HepG2 (cell line): Measurements from ENCODE around the gene PPP1R1B. TPM values are rescaled to one million over a fixed set of nuclear protein-coding genes. Genes with fewer than 3 reads are reported as not detected.

ENCODE experiments used
- ATAC-seq: fragments of 200-7000 bp; cut with Tn5 transposase; 3 replicates; pipeline ENCODE4 v1.9.1; 2020; ENCODE audit warnings: mild to moderate bottlenecking, moderate library complexity
- BruUV-seq: library from RNA; stranded (reverse); fragments of 400-500 nt; replicated peaks from 2 replicates; lab custom pipeline; 2021; lab: Mats Ljungman, UMichigan
- CTCF ChIA-PET: fragments of 300-600 bp; formaldehyde crosslinking; extraction: SDS; loops from one replicate; lab custom pipeline; 2021; ENCODE audit warnings: low total read pairs, inconsistent platforms, low intra/inter-chr PET ratio; lab: Yijun Ruan, JAX
- POLR2A ChIA-PET: fragments of 350-600 bp; sonication (Branson Sonifier 250); formaldehyde crosslinking; loops from one replicate; lab custom pipeline; 2020; ENCODE audit warnings: antibody characterized with exemption, inconsistent platforms; lab: Yijun Ruan, JAX
- DNase-seq: peaks from one replicate; pipeline ENCODE4 v3.0.0-alpha.2; 2015; ENCODE audit warnings: low spot score
- FAIRE-seq: peaks from 3 replicates; lab custom pipeline; 2011; peaks lifted over from hg19 to GRCh38; lab: Jason Lieb, UNC
- H2AFZ ChIP-seq: one replicate; pipeline ENCODE4 v1.6.1; 2011; ENCODE audit warnings: low read length, inconsistent platforms
- H3K27ac ChIP-seq: fragments of 300-600 bp; 3 replicates; pipeline ENCODE4 v1.8.0; 2011; ENCODE audit warnings: mixed run types, mild to moderate bottlenecking, mixed read lengths, low read length, inconsistent platforms; ENCODE audit not compliant: insufficient read depth; ENCODE audit errors: extremely low read length
- H3K27me3 ChIP-seq, 2 experiments: fragments of 200-600 bp in 1 of 2; 2 replicates in 1 of 2; 3 replicates in 1 of 2; pipeline versions ENCODE4 v1.6.0 to v1.8.0; 2011; ENCODE audit warnings: low read length in 2 of 2, mild to moderate bottlenecking in 2 of 2, moderate library complexity in 2 of 2, inconsistent platforms in 1 of 2; ENCODE audit not compliant: insufficient read depth in 2 of 2, control insufficient read depth in 1 of 2
- H3K36me3 ChIP-seq, 2 experiments: fragments of 200-600 bp in 1 of 2; replicated peaks in 1 of 2; 2 replicates in 1 of 2; 3 replicates in 1 of 2; pipeline versions ENCODE4 v1.5.1 to v1.8.0; 2011; ENCODE audit warnings: low read length in 2 of 2, inconsistent platforms in 1 of 2; ENCODE audit not compliant: insufficient read depth in 2 of 2, control insufficient read depth in 1 of 2
- H3K4me1 ChIP-seq: 2 replicates; pipeline ENCODE4 v1.5.1; 2012; ENCODE audit warnings: low read length, inconsistent platforms; ENCODE audit not compliant: insufficient read depth
- H3K4me2 ChIP-seq: 2 replicates; pipeline ENCODE4 v1.6.0; 2011; ENCODE audit warnings: low read depth, low read length, inconsistent platforms
- H3K4me3 ChIP-seq, 3 experiments: fragments of 200-600 bp in 1 of 3; sonication (generic), shearing (Covaris generic) in 1 of 3; replicated peaks in 1 of 3; 2 replicates each; pipeline ENCODE4 v1.5.1; 2011 to 2016; ENCODE audit warnings: low read length in 3 of 3, inconsistent platforms in 2 of 3, low read depth in 2 of 3, mild to moderate bottlenecking in 2 of 3, control low read depth in 1 of 3, mixed read lengths in 1 of 3; ENCODE audit not compliant: insufficient read depth in 1 of 3
- H3K79me2 ChIP-seq: one replicate; pipeline ENCODE4 v1.6.1; 2011; ENCODE audit warnings: low read length, inconsistent platforms; ENCODE audit not compliant: insufficient read depth
- H3K9ac ChIP-seq: 2 replicates; pipeline ENCODE4 v1.6.0; 2011; ENCODE audit warnings: mild to moderate bottlenecking, low read depth, low read length, inconsistent platforms; ENCODE audit not compliant: insufficient read depth
- H3K9me3 ChIP-seq: 2 replicates; pipeline ENCODE4 v1.5.1; 2012; ENCODE audit warnings: mild to moderate bottlenecking, low read length
- H4K20me1 ChIP-seq: 2 replicates; pipeline ENCODE4 v1.6.0; 2011; ENCODE audit warnings: inconsistent platforms, mild to moderate bottlenecking, low read length, moderate library complexity; ENCODE audit not compliant: insufficient read depth
- CHCHD3 ChIP-seq: sonication (generic); formaldehyde crosslinking; IDR thresholded peaks from 2 replicates; pipeline ENCODE4 v1.8.0; 2022; ENCODE audit warnings: mild to moderate bottlenecking, missing genetic modification reagents, moderate library complexity
- CSRNP1 ChIP-seq: sonication (generic); formaldehyde crosslinking; IDR thresholded peaks from 2 replicates; pipeline ENCODE4 v1.8.1; 2023; ENCODE audit warnings: mild to moderate bottlenecking, missing genetic modification reagents
- GPBP1L1 ChIP-seq: sonication (generic); formaldehyde crosslinking; IDR thresholded peaks from 2 replicates; pipeline ENCODE4 v1.5.0; 2020; ENCODE audit warnings: mild to moderate bottlenecking, missing genetic modification reagents
- KAT7 ChIP-seq: IDR thresholded peaks from 2 replicates; pipeline ENCODE4 v1.6.1; 2018; ENCODE audit warnings: borderline replicate concordance, missing compliant biosample characterization
- KAT8 ChIP-seq: IDR thresholded peaks from 2 replicates; pipeline ENCODE4 v1.6.1; 2016; ENCODE audit warnings: missing genetic modification reagents, missing compliant biosample characterization
- KLF13 ChIP-seq: sonication (generic); formaldehyde crosslinking; IDR thresholded peaks from 2 replicates; pipeline ENCODE4 v1.4.0; 2020; ENCODE audit warnings: mild to moderate bottlenecking, missing genetic modification reagents
- KMT2B ChIP-seq: IDR thresholded peaks from 2 replicates; pipeline ENCODE4 v1.6.1; 2016; ENCODE audit warnings: missing genetic modification reagents, missing compliant biosample characterization
- MZF1 ChIP-seq: sonication (generic); formaldehyde crosslinking; IDR thresholded peaks from 2 replicates; pipeline ENCODE4 v1.8.1; 2023; ENCODE audit warnings: mild to moderate bottlenecking, missing genetic modification reagents, borderline replicate concordance
- SP5 ChIP-seq: IDR thresholded peaks from 2 replicates; pipeline ENCODE4 v1.6.1; 2016; ENCODE audit warnings: low read depth, borderline replicate concordance
- TBX3 ChIP-seq: fragments of 450-650 bp; IDR thresholded peaks from 2 replicates; pipeline ENCODE4 v1.6.1; 2017; ENCODE audit warnings: antibody characterized with exemption, mild to moderate bottlenecking, inconsistent platforms, borderline replicate concordance
- ZBTB39 ChIP-seq: sonication (generic); formaldehyde crosslinking; IDR thresholded peaks from 2 replicates; pipeline ENCODE4 v1.5.0; 2020; ENCODE audit warnings: missing genetic modification reagents
- ZFP37 ChIP-seq: sonication (generic); formaldehyde crosslinking; IDR thresholded peaks from 2 replicates; pipeline ENCODE4 v1.4.0; 2020; ENCODE audit warnings: missing genetic modification reagents, borderline replicate concordance
- ZFP90 ChIP-seq: sonication (generic); formaldehyde crosslinking; IDR thresholded peaks from 2 replicates; pipeline ENCODE4 v1.8.0; 2022; ENCODE audit warnings: missing genetic modification reagents, mild to moderate bottlenecking, inconsistent platforms, borderline replicate concordance
- ZNF543 ChIP-seq: sonication (generic); formaldehyde crosslinking; IDR thresholded peaks from 2 replicates; pipeline ENCODE4 v1.4.0; 2020; ENCODE audit warnings: mild to moderate bottlenecking, missing genetic modification reagents
- ZNF563 ChIP-seq: sonication (generic); formaldehyde crosslinking; IDR thresholded peaks from 2 replicates; pipeline ENCODE4 v1.8.0; 2022; ENCODE audit warnings: mild to moderate bottlenecking, moderate library complexity, missing genetic modification reagents
- ZNF652 ChIP-seq: IDR thresholded peaks from 2 replicates; pipeline ENCODE4 v1.6.1; 2016; ENCODE audit warnings: low read depth, borderline replicate concordance
- ZNF768 ChIP-seq: sonication (generic); formaldehyde crosslinking; IDR thresholded peaks from 2 replicates; pipeline ENCODE4 v1.4.0; 2020; ENCODE audit warnings: missing genetic modification reagents
- ZSCAN25 ChIP-seq: sonication (generic); formaldehyde crosslinking; IDR thresholded peaks from 2 replicates; pipeline ENCODE4 v1.8.0; 2022; ENCODE audit warnings: mild to moderate bottlenecking, missing genetic modification reagents
- ZSCAN31 ChIP-seq: sonication (generic); formaldehyde crosslinking; IDR thresholded peaks from 2 replicates; pipeline ENCODE4 v1.5.0; 2020; ENCODE audit warnings: low read depth, mild to moderate bottlenecking, missing genetic modification reagents
- WGBS: methylation state at CpG from one replicate; pipeline ENCODE4 v1.1.6; 2017; ENCODE audit warnings: low lambda C conversion rate; 5-methylcytosine and 5-hydroxymethylcytosine counted together
- in situ Hi-C: cut with HindIII; loops from 2 replicates; pipeline ENCODE4 v1.10.0; 2017; ENCODE audit warnings: low pct_unique_long_range_greater_than_20kb; ENCODE audit not compliant: extremely low pct_ligation_motif_present
- intact Hi-C: fragments of 100-400 bp; cut with micrococcal nuclease; formaldehyde crosslinking; loops from one replicate; pipeline ENCODE4 v1.10.0; 2022; ENCODE audit not compliant: unreplicated experiment
- polyA plus RNA-seq, 8 experiments: library from polyadenylated mRNA; depleted of rRNA in 3 of 8; stranded (reverse) in 7 of 8; unstranded in 1 of 8; fragments of >200 nt; fragmentation: Illumina TruSeq in 4 of 8; extraction: Trizol in 4 of 8; gene quantifications; 2 replicates each; pipeline versions ENCODE4 v1.2.1 to v1.2.3, GENCODE V29; 2011 to 2016; ENCODE audit warnings: low read depth in 4 of 8, missing spikeins in 1 of 8, mixed read lengths in 1 of 8; ENCODE audit not compliant: insufficient read depth in 1 of 8
- total RNA-seq, 5 experiments: library from RNA; depleted of rRNA; stranded (reverse); fragments of >200 nt; fragmentation: Illumina TruSeq; extraction: Trizol; gene quantifications; 2 replicates each; pipeline ENCODE4 v1.2.3, GENCODE V29; 2016; ENCODE audit warnings: low read depth in 1 of 5

PPP1R1B gene
- total and polyA plus RNA-seq, 2 of the 13 experiments (the other 11 are each of a cell fraction or from before 2014, with no cell fraction given), result 0.08 TPM; not detected in 1

- TF ChIP-seq CSRNP1 (CRISPR knock-in tag) (no peak), ZSCAN31 (CRISPR knock-in tag) (no peak), KMT2B (no peak), ZNF563 (CRISPR knock-in tag) (no peak), ZNF652 (CRISPR knock-in tag) (no peak), ZBTB39 (CRISPR knock-in tag) (no peak), SP5 (no peak)
Measured at GRCh38 chr17:39678340-39679116, 51.8 kb downstream of the PPP1R1B start (continued).

- in situ Hi-C loops, result no loop called here
- CTCF ChIA-PET, result no interaction called here
- Histone ChIP-seq H3K4me1 (peaks cover 50% of the 10 kb centered on the region), H3K4me2 (no peak overlapping the region), H3K9me3 (no peaks in the 10 kb centered on the region), H3K9ac (no peak overlapping the region), H3K27ac (no peak overlapping the region), H3K79me2 (no peaks in the 10 kb centered on the region), H3K27me3 (no peaks in the 10 kb centered on the region), H2AFZ (no peak overlapping the region), H3K36me3 (peaks cover 0 to 1% of the 10 kb centered on the region in 2 experiments; a peak in 1 of 5 replicates), H4K20me1 (no peaks in the 10 kb centered on the region), H3K4me3 (no peak overlapping the region)
- no TSS peak for BruUV-seq
- FAIRE-seq, result no peak
- intact Hi-C loops, result no loop called here
- WGBS, result 88% methylated on average over 12 of the region's 12 CpGs
- ATAC-seq, result no peak
- POLR2A ChIA-PET, result interaction anchor here (0.8 to 6.3 kb wide), 3 partner anchors 9 to 22 kb away, joined by 3 to 63 read pairs (median 10); partner anchors contain the start of gene PGAP3
- DNase-seq, result no peak
- TF ChIP-seq ZFP90 (CRISPR knock-in tag) (no peak), ZSCAN25 (CRISPR knock-in tag) (no peak), ZFP37 (CRISPR knock-in tag) (no peak), CHCHD3 (CRISPR knock-in tag) (no peak), KAT7 (no peak), KLF13 (no peak), TBX3 (no peak), MZF1 (CRISPR knock-in tag) (no peak), ZNF543 (CRISPR knock-in tag) (no peak), ZNF768 (CRISPR knock-in tag) (no peak), GPBP1L1 (CRISPR knock-in tag) (no peak), KAT8 (CRISPR knock-in tag) (no peak)
Measured at GRCh38 chr17:39679521-39680192, 52.9 kb downstream of the PPP1R1B start.
